Measurements from ENCODE around the gene ZDHHC24.

ZDHHC24 gene

GRCh38 chr11:66566221-66566620, 20.4 kb upstream of the ZDHHC24 start:
- DNase-seq (ENCODE audit: low spot score), result no peak

DNA sequence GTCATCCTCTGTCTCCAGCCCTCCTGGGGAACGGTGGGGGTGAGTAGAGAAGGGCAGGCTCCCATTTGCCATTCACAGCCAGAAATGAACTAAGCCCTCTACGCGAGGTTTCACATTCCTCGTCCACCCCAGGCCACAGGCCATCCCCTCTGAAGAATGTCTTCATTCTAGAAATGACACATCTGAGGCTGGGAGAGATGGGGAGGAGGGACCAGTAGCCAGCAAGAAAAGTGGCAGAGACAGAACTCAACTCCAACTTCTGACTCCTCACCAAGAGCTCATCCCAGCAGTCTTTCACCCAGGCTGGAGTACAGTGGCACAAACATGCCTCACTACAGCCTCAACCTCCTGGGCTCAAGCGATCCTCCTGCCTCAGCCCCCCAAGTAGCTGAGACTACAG, 19.1 kb upstream of the ZDHHC24 start:
- no peak for DNase-seq (ENCODE audit: low spot score)

- no peak for DNase-seq (ENCODE audit: low spot score)
These were observed 18.7 kb upstream of the ZDHHC24 start for GRCh38 chr11:66564538-66564937.

- DNase-seq (ENCODE audit: low spot score), result no peak
These were observed 18.0 kb upstream of the ZDHHC24 start for GRCh38 chr11:66563832-66564231.

- no peak for DNase-seq (ENCODE audit: low spot score)
These were observed 17.2 kb upstream of the ZDHHC24 start for GRCh38 chr11:66562907-66563583.

GRCh38 chr11:66562275-66562674, 16.4 kb upstream of the ZDHHC24 start:
- no peak for DNase-seq (ENCODE audit: low spot score)

DNA sequence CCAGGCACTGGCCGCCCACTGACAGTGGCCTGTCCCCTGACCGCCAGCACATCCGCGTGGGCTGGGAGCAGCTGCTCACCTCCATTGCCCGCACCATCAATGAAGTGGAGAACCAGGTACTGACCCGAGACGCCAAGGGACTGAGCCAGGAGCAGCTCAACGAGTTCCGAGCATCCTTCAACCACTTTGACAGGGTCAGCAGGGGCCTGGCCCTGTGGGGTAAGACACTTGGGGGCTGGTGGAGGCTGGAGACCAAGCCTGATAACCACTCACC, 16.1 kb upstream of the ZDHHC24 start:
- DNase-seq (ENCODE audit: low spot score), result no peak

GRCh38 chr11:66561178-66561974, 15.5 kb upstream of the ZDHHC24 start:
- DNase-seq (ENCODE audit: low spot score), result no peak

DNA sequence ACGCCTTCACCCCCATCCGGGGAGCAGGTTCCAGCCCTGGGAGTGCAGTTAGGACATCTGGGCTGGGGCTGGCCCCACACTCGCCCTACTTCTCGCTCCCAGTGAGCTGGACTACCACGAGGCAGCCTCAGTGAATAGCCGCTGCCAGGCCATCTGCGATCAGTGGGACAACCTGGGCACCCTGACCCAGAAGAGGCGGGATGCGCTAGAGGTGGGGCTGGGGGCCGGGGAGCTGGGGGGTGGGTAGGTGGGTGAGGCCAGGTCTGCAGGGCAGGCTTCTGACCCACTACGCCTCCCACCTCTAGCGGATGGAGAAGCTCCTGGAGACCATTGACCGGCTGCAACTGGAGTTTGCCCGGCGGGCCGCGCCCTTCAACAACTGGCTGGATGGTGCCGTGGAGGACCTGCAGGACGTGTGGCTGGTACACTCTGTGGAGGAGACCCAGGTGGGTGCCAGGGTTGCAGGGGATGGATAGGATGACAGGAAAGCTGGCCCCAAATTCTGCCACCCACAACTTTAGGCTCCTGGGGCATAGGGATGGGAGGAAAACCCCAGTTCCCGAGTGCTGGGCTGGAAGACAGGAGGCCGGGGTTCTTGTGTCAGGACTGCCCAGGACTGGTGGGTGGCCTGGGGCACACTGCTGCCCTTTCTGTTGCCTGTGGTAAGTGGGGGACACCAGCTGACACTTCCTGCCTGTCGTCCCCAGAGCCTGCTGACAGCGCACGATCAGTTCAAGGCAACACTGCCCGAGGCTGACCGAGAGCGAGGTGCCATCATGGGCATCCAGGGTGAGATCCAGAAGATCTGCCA, 14.2 kb upstream of the ZDHHC24 start:
- DNase-seq (ENCODE audit: low spot score), result no peak

- no peak for DNase-seq (ENCODE audit: low spot score)
These were observed 13.5 kb upstream of the ZDHHC24 start for GRCh38 chr11:66559142-66559865.

DNA sequence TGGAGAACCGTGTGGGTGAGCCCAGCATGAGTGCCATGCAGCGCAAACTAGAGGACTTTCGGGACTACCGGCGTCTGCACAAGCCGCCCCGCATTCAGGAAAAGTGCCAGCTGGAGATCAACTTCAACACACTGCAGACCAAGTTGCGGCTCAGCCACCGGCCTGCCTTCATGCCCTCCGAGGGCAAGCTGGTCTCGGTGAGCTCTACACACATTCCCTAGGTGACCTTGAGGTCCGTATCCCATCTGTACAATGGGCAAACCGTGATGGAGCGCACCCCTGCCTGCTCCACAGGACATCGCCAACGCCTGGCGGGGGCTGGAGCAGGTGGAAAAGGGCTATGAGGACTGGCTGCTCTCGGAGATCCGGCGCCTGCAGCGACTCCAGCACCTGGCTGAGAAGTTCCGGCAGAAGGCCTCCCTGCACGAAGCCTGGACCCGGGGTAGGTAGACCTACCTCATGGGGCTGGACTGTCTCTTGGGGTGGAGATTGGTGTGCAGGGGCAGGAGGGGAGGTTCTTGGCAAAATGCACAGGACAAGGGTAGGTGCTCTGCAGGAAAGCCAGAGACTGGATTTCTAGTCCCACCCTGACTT, 12.0 kb upstream of the ZDHHC24 start:
- no peak for DNase-seq (ENCODE audit: low spot score)

DNA sequence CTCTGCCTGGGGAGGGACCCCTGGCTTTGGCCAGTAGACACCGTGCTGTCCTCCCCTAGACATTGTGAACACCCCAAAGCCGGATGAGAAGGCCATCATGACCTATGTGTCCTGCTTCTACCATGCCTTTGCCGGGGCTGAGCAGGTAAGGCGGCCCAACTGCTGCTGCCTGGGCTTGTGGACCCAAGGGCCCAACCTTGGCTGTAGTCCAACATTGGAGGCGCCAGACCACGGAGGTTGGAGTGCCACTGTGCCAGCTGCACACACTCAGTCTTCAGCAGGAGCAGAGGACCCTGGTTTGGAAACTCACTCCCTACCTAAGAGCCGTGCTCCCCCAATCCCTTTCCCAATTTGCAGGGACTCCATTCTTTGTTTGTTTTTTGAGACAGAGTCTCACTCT, 10.2 kb upstream of the ZDHHC24 start:
- no peak for DNase-seq (ENCODE audit: low spot score)

DNA sequence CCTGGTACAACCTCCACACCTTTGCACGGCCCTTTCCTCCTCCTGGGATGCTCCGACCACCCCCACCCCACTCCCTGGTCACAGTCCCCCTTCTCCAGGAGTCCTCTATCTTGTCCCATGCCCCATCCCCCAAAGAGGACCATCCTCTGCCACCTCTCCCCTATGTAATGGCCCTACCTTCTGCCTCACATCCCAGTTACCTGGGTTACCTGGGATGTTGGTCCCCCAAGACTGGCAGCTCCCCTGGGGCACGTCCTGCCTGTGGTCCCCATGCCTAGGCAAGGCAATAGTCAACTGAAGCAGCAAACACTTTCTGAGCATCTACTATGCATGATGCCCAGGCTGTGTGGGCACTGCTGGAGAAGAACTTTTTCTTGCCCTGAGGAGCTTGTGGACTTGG, 9.6 kb upstream of the ZDHHC24 start:
- no peak for DNase-seq (ENCODE audit: low spot score)

DNA sequence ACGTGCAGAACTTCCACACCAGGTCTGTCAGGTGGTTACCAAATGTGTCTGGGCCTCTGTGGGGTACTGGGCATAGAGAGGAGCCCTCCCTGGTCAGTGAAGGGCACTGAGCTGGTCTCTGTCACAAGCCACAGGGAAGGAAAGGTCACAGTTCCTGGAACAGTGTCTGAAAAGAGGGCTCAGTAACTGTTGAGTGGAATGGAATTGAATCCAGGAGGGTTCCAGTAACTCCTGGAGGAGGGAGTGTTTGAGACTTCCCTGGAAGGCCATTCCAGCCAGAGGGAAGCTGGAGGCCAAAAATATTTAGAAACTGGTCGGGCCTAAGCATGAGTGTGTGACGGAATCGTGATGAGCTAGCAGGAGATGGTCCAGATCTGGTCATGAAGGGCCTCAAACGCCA, 8.8 kb upstream of the ZDHHC24 start:
- DNase-seq (ENCODE audit: low spot score), result no peak

DNA sequence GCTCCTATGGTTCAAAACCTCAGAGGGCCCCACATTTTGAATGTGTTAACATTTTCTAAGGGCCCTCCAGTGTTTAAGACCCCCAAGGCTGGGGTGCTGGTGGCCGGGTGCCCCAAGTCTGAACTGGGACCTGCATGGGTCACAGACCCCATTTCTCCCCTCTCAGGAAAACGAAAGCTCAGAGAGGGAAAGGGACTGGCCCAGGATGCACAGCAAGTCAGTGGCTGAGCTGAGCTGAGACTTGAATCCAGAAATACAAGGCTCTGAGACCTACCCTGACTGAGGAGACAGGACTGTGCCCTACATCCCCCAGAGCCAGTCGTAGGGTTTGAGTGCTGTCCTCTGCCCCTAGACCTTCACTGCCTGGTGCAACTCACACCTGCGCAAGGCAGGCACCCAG, 5.0 kb upstream of the ZDHHC24 start:
- DNase-seq (ENCODE audit: low spot score), result no peak

DNA sequence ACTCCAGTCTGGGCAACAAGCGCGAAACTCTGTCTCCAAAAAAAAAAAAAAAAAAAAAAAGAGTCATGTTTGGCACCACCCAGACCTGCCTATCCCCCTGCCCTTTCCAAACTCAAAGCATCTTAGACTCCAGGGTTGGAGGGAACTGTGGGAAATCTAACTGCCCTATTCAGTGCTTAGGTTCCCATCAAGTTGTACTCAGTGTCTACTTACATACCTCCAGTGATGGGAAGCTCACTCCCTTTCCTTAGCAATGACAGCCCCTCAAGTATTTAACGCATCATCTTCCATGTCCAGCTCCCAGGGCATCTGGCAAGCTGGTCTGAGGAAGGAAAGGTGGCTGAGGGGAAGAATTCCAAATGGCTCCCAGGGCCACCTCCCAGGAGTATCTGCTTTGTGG, 3.8 kb upstream of the ZDHHC24 start:
- no peak for DNase-seq (ENCODE audit: low spot score)

DNA sequence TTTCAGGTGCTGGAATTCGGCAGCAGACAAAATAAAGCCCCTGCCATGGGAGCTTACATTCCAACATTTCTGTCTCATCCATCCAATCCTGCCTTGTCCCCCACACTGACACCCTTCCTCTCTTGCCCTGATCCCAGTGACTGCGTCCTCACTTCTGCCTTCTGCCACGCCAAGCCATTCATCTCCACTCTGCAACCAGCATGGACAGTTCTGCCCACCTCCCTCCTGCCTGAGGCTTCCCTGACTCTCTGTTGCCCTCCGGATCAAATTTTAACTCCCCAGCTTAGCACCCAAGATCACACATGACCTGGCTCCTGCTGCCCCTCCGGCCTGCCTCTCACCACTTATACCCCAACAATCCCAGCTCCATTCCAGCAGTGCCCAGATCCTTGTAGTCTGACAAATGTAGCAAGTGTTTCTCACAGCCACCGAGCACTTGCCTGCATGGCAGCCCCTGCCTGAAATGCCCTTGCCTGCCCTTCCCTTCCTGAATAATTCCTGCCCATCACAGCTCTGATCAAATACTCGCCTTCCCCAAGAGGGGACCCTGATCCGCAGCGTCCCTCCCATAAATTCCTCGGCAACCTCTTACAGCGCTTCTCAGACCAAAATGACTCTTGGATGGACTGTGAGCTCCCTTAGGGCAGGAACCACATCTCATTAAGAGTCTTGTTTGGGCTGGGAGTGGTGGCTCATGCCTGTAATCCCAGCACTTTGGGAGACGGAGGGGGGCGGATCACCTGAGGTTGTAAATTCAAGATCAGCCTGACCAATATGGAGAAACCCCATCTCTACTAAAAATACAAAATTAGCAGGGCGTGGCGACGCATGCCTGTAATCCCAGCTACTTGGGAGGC, 3.2 kb upstream of the ZDHHC24 start:
- DNase-seq (ENCODE audit: low spot score), result no peak

- no peak for DNase-seq (ENCODE audit: low spot score)
These were observed 2.2 kb upstream of the ZDHHC24 start for GRCh38 chr11:66548041-66548440.

DNA sequence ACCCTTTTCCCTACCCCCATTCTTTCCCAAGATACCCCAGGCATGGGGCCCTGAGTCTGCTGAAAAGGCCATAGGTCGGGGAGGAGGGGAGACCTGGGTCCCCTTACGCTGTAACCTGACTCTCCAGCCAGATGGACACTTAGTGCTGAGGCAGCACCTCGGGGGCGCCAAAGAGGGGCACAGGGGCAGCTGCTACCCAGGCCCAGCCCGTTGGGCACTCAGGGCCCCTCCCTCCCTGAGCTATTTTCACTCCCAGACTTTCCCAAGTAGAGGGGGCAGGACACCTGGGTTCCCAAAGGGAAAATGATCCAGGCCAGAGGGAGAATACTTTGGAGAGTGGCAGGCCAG, 1.8 kb upstream of the ZDHHC24 start:
- no peak for DNase-seq (ENCODE audit: low spot score)

DNA sequence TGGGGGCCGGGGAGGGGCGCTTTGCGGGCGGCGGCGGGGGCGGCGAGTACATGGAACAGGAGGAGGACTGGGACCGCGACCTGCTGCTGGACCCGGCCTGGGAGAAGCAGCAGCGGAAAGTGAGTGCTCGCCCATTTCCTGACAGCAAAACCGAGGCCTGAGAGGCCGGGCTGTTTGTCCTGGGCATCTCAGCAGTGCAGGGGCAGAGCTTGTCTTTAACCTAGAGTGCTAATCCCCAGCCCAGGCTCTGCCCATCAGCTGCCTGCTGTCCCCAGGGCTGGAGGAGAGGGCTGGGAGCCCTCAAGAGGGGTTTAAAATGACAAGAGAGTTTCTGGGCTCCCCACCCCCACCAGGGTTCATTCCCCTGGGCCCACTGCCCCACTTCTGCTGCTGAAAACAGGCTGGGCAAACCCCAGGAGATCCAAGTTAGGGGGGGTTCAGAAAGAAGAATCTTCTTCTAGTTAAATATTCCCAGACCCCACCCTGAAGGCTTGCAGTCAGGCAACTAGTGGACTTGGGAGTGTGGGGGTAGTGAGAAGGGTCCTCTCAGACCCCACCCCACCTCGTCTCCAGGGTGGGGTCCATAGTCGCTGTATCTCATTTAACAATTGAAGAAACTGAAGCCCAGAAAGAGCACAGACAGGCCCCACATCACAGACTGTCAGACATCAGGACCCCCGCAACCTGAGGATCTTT, 1.3 kb upstream of the ZDHHC24 start:
- no peak for DNase-seq (ENCODE audit: low spot score)
